Hepatocyte (in vitro differentiated cells): Measurements from ENCODE around the gene IRF4. TPM values are rescaled to one million over a fixed set of nuclear protein-coding genes. Genes with fewer than 3 reads are reported as not detected.

ENCODE experiments used
- DNase-seq: peaks from one replicate; pipeline ENCODE4 v3.0.0-alpha.2; 2016; ENCODE audit warnings: low spot score
- H2AFZ ChIP-seq: fragments of 200-600 bp; sonication (generic); 2 replicates; pipeline ENCODE4 v1.6.0; 2016; ENCODE audit warnings: antibody characterized with exemption, mild to moderate bottlenecking
- H3K27ac ChIP-seq: fragments of 200-600 bp; sonication (generic); 2 replicates; pipeline ENCODE4 v1.5.1; 2016; ENCODE audit warnings: mild to moderate bottlenecking
- H3K27me3 ChIP-seq: fragments of 200-600 bp; sonication (generic); 2 replicates; pipeline ENCODE4 v1.6.1; 2016
- H3K36me3 ChIP-seq: fragments of 200-600 bp; sonication (generic); replicated peaks from 2 replicates; pipeline ENCODE4 v1.5.1; 2016; ENCODE audit warnings: low read depth; ENCODE audit not compliant: insufficient read depth
- H3K4me1 ChIP-seq: fragments of 200-600 bp; sonication (generic); 2 replicates; pipeline ENCODE4 v1.5.1; 2016; ENCODE audit warnings: mild to moderate bottlenecking, moderate library complexity; ENCODE audit not compliant: insufficient read depth
- H3K4me2 ChIP-seq: fragments of 200-600 bp; sonication (generic); 2 replicates; pipeline ENCODE4 v1.6.0; 2016
- H3K4me3 ChIP-seq: fragments of 200-600 bp; sonication (generic); 2 replicates; pipeline ENCODE4 v1.5.1; 2016; ENCODE audit warnings: mild to moderate bottlenecking
- H3K79me2 ChIP-seq: fragments of 200-600 bp; sonication (generic); 2 replicates; pipeline ENCODE4 v1.6.0; 2017; ENCODE audit warnings: mild to moderate bottlenecking
- H3K9me2 ChIP-seq: fragments of 200-600 bp; sonication (generic); replicated peaks from 2 replicates; pipeline ENCODE4 v1.6.0; 2017; ENCODE audit warnings: mild to moderate bottlenecking; ENCODE audit not compliant: insufficient read depth
- H3K9me3 ChIP-seq: fragments of 200-600 bp; sonication (generic); 2 replicates; pipeline ENCODE4 v1.5.1; 2016; ENCODE audit warnings: low read depth, mild to moderate bottlenecking
- H4K20me1 ChIP-seq: fragments of 200-600 bp; sonication (generic); 2 replicates; pipeline ENCODE4 v1.6.0; 2016; ENCODE audit warnings: mild to moderate bottlenecking; ENCODE audit not compliant: insufficient read depth, poor library complexity, severe bottlenecking
- EZH2 ChIP-seq: fragments of 200-600 bp; sonication (generic); IDR thresholded peaks from 2 replicates; pipeline ENCODE4 v1.6.1; 2016; ENCODE audit warnings: antibody characterized with exemption, mild to moderate bottlenecking, borderline replicate concordance
- EZH2phosphoT487 ChIP-seq: fragments of 200-600 bp; sonication (generic); IDR thresholded peaks from one replicate; pipeline ENCODE4 v1.6.1; 2018; ENCODE audit warnings: antibody characterized with exemption, mild to moderate bottlenecking, low read depth, moderate library complexity; ENCODE audit not compliant: unreplicated experiment, severe bottlenecking
- WGBS: methylation state at CpG from one replicate; pipeline ENCODE4 v1.1.6; 2016; ENCODE audit warnings: low lambda C conversion rate; ENCODE audit errors: missing lambda C conversion rate; 5-methylcytosine and 5-hydroxymethylcytosine counted together
- polyA plus RNA-seq: library from polyadenylated mRNA; unstranded; fragments of >200 nt; fragmentation: Nextera tagmentation; extraction: Ambion mirVana; gene quantifications from 2 replicates; pipeline ENCODE4 v1.2.1, GENCODE V29; 2016
- total RNA-seq: library from RNA; depleted of rRNA; stranded (reverse); fragments of >200 nt; gene quantifications from 2 replicates; pipeline ENCODE4 v1.2.3, GENCODE V29; 2014
- TF ChIP-seq, protein P1 (sequence below): fragments of 200-600 bp; sonication (generic); IDR thresholded peaks from 2 replicates; pipeline ENCODE4 v1.5.1; 2016; ENCODE audit warnings: antibody characterized with exemption, mild to moderate bottlenecking; ENCODE audit not compliant: poor library complexity

The IRF4 gene
- total and polyA plus RNA-seq, 2 experiments from 2014 or later, result 0.02 to 0.23 TPM

DNA sequence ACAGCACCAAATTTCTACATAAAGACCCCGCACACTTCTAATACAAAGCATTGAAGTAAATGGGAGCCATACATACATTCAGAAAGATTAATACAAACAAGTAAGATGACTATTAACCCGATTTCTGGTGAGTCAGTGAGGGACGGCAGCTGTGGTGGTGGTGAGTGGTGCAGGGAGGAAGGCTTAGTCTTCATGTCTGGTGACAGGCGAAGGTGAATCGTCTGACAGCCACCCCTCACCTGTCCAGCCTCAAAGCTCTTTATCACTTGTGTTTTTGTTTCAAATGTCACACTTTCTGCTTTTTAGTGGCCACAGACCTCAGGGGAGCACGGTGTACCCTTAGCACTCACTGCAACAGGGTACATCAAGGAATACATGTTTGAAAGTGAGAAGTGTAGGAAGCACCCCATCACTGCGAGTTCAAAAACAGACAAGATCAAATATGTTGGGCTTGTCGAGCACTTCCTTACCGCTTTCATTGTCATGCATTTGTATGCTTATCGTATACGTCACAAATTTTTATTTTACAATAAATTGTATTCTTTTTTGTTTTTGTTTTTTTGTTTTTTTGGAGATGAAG is 63.5 kb downstream of the IRF4 start:
- H3K9me2 ChIP-seq, result no peaks in the 10 kb centered on the region
- WGBS, result 89% methylated on average over 11 of the region's 11 CpGs

DNA sequence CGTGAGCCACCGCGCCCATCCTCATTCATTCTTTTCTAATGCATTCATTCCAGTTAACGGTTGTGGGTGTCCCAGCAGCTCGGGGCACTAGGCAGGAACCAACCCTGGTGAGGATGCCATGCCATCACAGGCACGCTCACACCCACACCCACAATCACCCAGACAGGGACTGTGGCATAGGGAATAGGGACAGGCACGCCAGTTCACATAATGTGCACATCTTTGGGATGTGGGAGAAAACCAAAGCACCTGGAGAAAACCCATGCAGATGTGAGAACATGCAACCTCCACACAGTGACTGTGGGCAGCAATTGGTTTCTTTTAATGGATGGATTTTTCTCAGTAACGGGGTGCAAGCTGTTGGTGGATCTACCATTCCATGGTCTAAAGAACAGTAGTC is 64.3 kb downstream of the IRF4 start:
- Histone ChIP-seq H3K79me2 (no peaks in the 10 kb centered on the region), H4K20me1 (no peaks in the 10 kb centered on the region), H3K9me2 (no peaks in the 10 kb centered on the region), H3K4me3 (no peak overlapping the region), H3K4me1 (no peaks in the 10 kb centered on the region), H3K9me3 (no peaks in the 10 kb centered on the region), H3K27ac (no peak overlapping the region), H2AFZ (no peak overlapping the region), H3K4me2 (no peak overlapping the region), H3K27me3 (no peaks in the 10 kb centered on the region), H3K36me3 (no peaks in the 10 kb centered on the region)
- no peak for TF ChIP-seq EZH2
- TF ChIP-seq, protein P1, sequence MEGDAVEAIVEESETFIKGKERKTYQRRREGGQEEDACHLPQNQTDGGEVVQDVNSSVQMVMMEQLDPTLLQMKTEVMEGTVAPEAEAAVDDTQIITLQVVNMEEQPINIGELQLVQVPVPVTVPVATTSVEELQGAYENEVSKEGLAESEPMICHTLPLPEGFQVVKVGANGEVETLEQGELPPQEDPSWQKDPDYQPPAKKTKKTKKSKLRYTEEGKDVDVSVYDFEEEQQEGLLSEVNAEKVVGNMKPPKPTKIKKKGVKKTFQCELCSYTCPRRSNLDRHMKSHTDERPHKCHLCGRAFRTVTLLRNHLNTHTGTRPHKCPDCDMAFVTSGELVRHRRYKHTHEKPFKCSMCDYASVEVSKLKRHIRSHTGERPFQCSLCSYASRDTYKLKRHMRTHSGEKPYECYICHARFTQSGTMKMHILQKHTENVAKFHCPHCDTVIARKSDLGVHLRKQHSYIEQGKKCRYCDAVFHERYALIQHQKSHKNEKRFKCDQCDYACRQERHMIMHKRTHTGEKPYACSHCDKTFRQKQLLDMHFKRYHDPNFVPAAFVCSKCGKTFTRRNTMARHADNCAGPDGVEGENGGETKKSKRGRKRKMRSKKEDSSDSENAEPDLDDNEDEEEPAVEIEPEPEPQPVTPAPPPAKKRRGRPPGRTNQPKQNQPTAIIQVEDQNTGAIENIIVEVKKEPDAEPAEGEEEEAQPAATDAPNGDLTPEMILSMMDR, result no peak
- no peak for TF ChIP-seq EZH2phosphoT487
- no peak for DNase-seq
- whole genome bisulfite sequencing, result 95% methylated on average over 8 of the region's 8 CpGs

More for the DNA sequence above, 63.5 kb downstream of the IRF4 start:
- no peaks in the 10 kb centered on the region for H3K4me1 ChIP-seq
- TF ChIP-seq EZH2phosphoT487 (no peak), EZH2 (no peak)
- TF ChIP-seq, protein P1, result no peak
- no peak overlapping the region for H3K27ac ChIP-seq
- no peak for DNase-seq
- no peaks in the 10 kb centered on the region for H4K20me1 ChIP-seq
- no peaks in the 10 kb centered on the region for H3K36me3 ChIP-seq
- H3K79me2 ChIP-seq, result no peaks in the 10 kb centered on the region
- no peaks in the 10 kb centered on the region for H3K27me3 ChIP-seq
- H3K4me3 ChIP-seq, result no peak overlapping the region
- H3K9me3 ChIP-seq, result no peaks in the 10 kb centered on the region
- no peak overlapping the region for H3K4me2 ChIP-seq
- no peak overlapping the region for H2AFZ ChIP-seq

DNA sequence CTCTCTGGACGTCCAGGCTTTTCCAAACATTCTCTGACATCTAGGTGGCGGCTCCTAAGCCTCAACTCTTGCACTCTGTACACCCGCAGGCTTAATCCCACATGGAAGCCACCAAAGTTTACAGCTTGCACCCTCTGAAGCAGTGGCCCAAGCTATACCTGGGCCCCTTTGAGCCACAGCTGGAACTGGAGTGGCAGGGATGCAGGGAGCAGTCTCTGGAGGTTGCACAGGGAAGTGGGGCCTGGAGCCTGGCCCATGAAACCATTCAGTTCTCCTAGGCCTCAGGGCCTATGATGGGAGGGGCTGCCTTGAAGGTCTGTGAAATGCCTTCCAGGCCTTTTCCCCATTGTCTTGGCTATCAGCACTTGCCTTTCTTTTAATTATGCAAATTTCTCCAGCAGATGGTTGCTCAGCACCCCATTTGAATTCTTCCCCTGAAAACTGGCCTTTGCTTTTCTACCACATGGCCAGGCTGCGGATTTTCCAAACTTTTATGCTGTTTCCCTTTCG is 64.9 kb downstream of the IRF4 start:
- TF ChIP-seq EZH2 (no peak), EZH2phosphoT487 (no peak)
- TF ChIP-seq, protein P1, result no peak
- H3K79me2 ChIP-seq, result no peaks in the 10 kb centered on the region
- WGBS, result 93% methylated on average over 5 of the region's 5 CpGs

More for the DNA sequence above, 64.9 kb downstream of the IRF4 start:
- no peaks in the 10 kb centered on the region for H3K4me1 ChIP-seq
- no peaks in the 10 kb centered on the region for H4K20me1 ChIP-seq
- H3K27me3 ChIP-seq, result no peaks in the 10 kb centered on the region
- H3K4me2 ChIP-seq, result no peak overlapping the region
- DNase-seq, result no peak
- H3K9me2 ChIP-seq, result no peaks in the 10 kb centered on the region
- H3K27ac ChIP-seq, result no peak overlapping the region
- no peak overlapping the region for H3K4me3 ChIP-seq
- H3K9me3 ChIP-seq, result no peaks in the 10 kb centered on the region
- no peaks in the 10 kb centered on the region for H3K36me3 ChIP-seq
- H2AFZ ChIP-seq, result no peak overlapping the region
